ENCODE results near the gene GPRC5B. TPM values are rescaled to one million over a fixed set of nuclear protein-coding genes. Genes with fewer than 3 reads are reported as not detected.

GPRC5B gene
- total RNA-seq, 1 experiment from 2014 or later: not detected

DNA sequence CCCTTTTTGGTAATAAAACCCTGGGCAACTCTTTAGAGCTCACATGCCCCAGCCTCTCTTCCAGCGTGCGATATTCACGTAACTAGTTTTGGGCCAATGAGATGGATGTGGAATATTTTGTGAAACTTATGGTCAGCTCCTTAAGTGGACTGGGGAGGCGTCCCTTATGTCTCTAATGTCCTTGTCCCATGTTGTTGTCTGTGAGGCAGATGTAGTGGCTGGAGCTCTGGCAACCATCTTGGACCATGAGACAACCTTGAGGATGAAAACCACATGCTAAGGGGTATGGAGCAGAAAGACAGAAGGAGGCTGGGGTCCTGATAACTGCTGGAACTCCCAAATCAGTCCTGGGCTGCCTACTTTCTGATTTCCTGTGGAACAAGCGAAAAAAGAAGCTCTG, 31.4 kb upstream of the GPRC5B start:
- Histone ChIP-seq H3K4me3 (ENCODE audit: low read length) (no peak overlapping the region), H4K20me1 (ENCODE audit: insufficient read depth, low read depth, low read length) (no peaks in the 10 kb centered on the region), H3K36me3 (ENCODE audit: insufficient read depth, low read length) (no peaks in the 10 kb centered on the region), H2AFZ (ENCODE audit: low read length) (no peak overlapping the region), H3K9me2 (replicated peaks; ENCODE audit: insufficient read depth, low read length) (no peaks in the 10 kb centered on the region), H3K27me3 (ENCODE audit: low read length) (no peaks in the 10 kb centered on the region), H3K4me2 (ENCODE audit: low read depth, low read length, poor library complexity, severe bottlenecking) (no peak overlapping the region), H3K27ac (ENCODE audit: low read length) (no peak overlapping the region), H3K4me1 (ENCODE audit: low read length) (no peaks in the 10 kb centered on the region), H3K9me3 (ENCODE audit: low read length) (no peaks in the 10 kb centered on the region), H3K9ac (ENCODE audit: low read length) (no peak overlapping the region), H3K79me2 (ENCODE audit: low read length) (no peaks in the 10 kb centered on the region)
- no peak for DNase-seq

- H3K27ac ChIP-seq (ENCODE audit: low read length): no peak overlapping the region
These were observed 30.2 kb upstream of the GPRC5B start for GRCh38 chr16:19914877-19915276.

DNA sequence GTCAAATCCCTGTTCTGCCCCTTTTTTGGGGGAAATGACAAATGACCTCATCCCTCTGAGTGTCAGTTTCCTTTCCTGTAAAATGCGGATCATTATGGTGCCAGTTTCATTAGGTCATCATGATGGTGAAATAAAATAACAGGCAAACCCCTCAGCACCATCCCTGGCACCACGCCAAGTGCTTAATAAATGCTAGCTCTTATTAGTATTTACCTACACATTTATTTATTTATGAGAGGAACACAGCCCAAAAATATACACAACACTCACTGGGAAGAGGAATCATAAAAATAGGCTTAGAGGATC, 28.6 kb upstream of the GPRC5B start:
- Histone ChIP-seq H3K27me3 (ENCODE audit: low read length) (no peaks in the 10 kb centered on the region), H3K4me3 (ENCODE audit: low read length) (no peak overlapping the region), H2AFZ (ENCODE audit: low read length) (no peak overlapping the region), H3K79me2 (ENCODE audit: low read length) (no peaks in the 10 kb centered on the region), H3K9ac (ENCODE audit: low read length) (no peak overlapping the region), H3K27ac (ENCODE audit: low read length) (no peak overlapping the region), H3K9me2 (replicated peaks; ENCODE audit: insufficient read depth, low read length) (no peaks in the 10 kb centered on the region), H3K4me1 (ENCODE audit: low read length) (no peaks in the 10 kb centered on the region), H3K9me3 (ENCODE audit: low read length) (no peaks in the 10 kb centered on the region), H3K36me3 (ENCODE audit: insufficient read depth, low read length) (no peaks in the 10 kb centered on the region), H4K20me1 (ENCODE audit: insufficient read depth, low read depth, low read length) (no peaks in the 10 kb centered on the region), H3K4me2 (ENCODE audit: low read depth, low read length, poor library complexity, severe bottlenecking) (no peak overlapping the region)
- DNase-seq: no peak

More at GRCh38 chr16:19914877-19915276, 30.2 kb upstream of the GPRC5B start:
- no peaks in the 10 kb centered on the region for H3K4me1 ChIP-seq (ENCODE audit: low read length)
- no peaks in the 10 kb centered on the region for H3K27me3 ChIP-seq (ENCODE audit: low read length)
- no peaks in the 10 kb centered on the region for H4K20me1 ChIP-seq (ENCODE audit: insufficient read depth, low read depth, low read length)
- H3K9me2 ChIP-seq (replicated peaks; ENCODE audit: insufficient read depth, low read length): no peaks in the 10 kb centered on the region
- no peaks in the 10 kb centered on the region for H3K36me3 ChIP-seq (ENCODE audit: insufficient read depth, low read length)
- no peaks in the 10 kb centered on the region for H3K9me3 ChIP-seq (ENCODE audit: low read length)
- no peaks in the 10 kb centered on the region for H3K79me2 ChIP-seq (ENCODE audit: low read length)
- H3K4me3 ChIP-seq (ENCODE audit: low read length): no peak overlapping the region
- H3K9ac ChIP-seq (ENCODE audit: low read length): no peak overlapping the region
- H3K4me2 ChIP-seq (ENCODE audit: low read depth, low read length, poor library complexity, severe bottlenecking): no peak overlapping the region
- DNase-seq: no peak
- no peak overlapping the region for H2AFZ ChIP-seq (ENCODE audit: low read length)

DNA sequence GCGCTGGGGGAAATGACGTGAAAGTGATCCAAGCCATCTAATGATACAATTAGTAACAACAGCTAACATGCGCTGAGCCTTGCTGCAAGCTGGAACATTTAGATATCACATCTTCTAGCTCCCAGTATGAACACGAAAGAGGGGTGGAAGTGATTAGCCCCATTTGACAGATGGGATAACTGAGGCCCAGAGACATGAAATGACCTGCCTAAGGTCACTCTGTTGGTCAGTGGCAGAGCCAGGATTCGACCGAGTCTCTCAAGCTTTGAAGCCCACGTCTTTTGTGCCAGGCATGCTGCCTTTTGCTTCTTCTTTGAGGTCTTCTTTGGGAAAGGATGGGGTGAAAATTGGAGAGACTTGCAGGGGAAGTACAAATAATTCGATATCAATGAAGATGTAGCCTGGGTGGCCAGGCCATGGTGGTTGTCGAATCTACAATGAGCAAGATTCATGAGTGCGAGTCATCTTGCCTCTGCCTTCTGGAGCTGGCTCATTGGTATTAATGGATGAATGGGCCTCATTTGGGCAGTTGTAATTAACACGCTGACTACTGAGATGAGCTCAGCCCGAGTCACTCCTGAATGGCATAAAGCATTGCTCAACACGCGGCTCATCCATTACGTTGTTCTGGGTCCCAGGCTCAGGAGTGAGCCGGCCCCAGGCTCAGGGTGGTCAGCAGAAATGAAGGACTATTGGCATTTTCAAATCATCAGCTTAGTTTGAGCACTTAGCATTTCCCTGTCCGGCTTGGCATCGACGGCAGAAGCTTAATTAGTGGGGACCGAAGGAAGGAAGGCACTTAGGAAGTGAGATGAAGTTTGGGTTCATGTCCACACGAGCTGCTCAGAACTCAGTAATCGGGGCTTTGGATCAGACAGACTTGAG, 28.0 kb upstream of the GPRC5B start:
- Histone ChIP-seq H3K79me2 (ENCODE audit: low read length) (no peaks in the 10 kb centered on the region), H3K27ac (ENCODE audit: low read length) (no peak overlapping the region), H2AFZ (ENCODE audit: low read length) (no peak overlapping the region), H3K36me3 (ENCODE audit: insufficient read depth, low read length) (no peaks in the 10 kb centered on the region), H3K4me1 (ENCODE audit: low read length) (no peaks in the 10 kb centered on the region), H3K9me2 (replicated peaks; ENCODE audit: insufficient read depth, low read length) (no peaks in the 10 kb centered on the region), H3K4me3 (ENCODE audit: low read length) (no peak overlapping the region), H3K9ac (ENCODE audit: low read length) (no peak overlapping the region), H3K27me3 (ENCODE audit: low read length) (no peaks in the 10 kb centered on the region), H3K4me2 (ENCODE audit: low read depth, low read length, poor library complexity, severe bottlenecking) (no peak overlapping the region), H4K20me1 (ENCODE audit: insufficient read depth, low read depth, low read length) (no peaks in the 10 kb centered on the region), H3K9me3 (ENCODE audit: low read length) (no peaks in the 10 kb centered on the region)
- DNase-seq: no peak

- Histone ChIP-seq H4K20me1 (ENCODE audit: insufficient read depth, low read depth, low read length) (no peaks in the 10 kb centered on the region), H3K9me2 (replicated peaks; ENCODE audit: insufficient read depth, low read length) (no peaks in the 10 kb centered on the region), H3K4me3 (ENCODE audit: low read length) (no peak overlapping the region), H3K79me2 (ENCODE audit: low read length) (no peaks in the 10 kb centered on the region), H2AFZ (ENCODE audit: low read length) (no peak overlapping the region), H3K4me2 (ENCODE audit: low read depth, low read length, poor library complexity, severe bottlenecking) (no peak overlapping the region), H3K9me3 (ENCODE audit: low read length) (no peaks in the 10 kb centered on the region), H3K36me3 (ENCODE audit: insufficient read depth, low read length) (no peaks in the 10 kb centered on the region), H3K27ac (ENCODE audit: low read length) (no peak overlapping the region), H3K4me1 (ENCODE audit: low read length) (no peaks in the 10 kb centered on the region), H3K27me3 (ENCODE audit: low read length) (no peaks in the 10 kb centered on the region), H3K9ac (ENCODE audit: low read length) (no peak overlapping the region)
- DNase-seq: no peak
These were observed 27.3 kb upstream of the GPRC5B start for GRCh38 chr16:19911747-19912454.

- Histone ChIP-seq H3K27ac (ENCODE audit: low read length) (no peak overlapping the region), H3K4me2 (ENCODE audit: low read depth, low read length, poor library complexity, severe bottlenecking) (no peak overlapping the region), H4K20me1 (ENCODE audit: insufficient read depth, low read depth, low read length) (no peaks in the 10 kb centered on the region), H3K4me1 (ENCODE audit: low read length) (no peaks in the 10 kb centered on the region), H3K79me2 (ENCODE audit: low read length) (no peaks in the 10 kb centered on the region), H3K36me3 (ENCODE audit: insufficient read depth, low read length) (no peaks in the 10 kb centered on the region), H3K9me3 (ENCODE audit: low read length) (no peaks in the 10 kb centered on the region), H3K4me3 (ENCODE audit: low read length) (no peak overlapping the region), H3K9me2 (replicated peaks; ENCODE audit: insufficient read depth, low read length) (no peaks in the 10 kb centered on the region), H3K27me3 (ENCODE audit: low read length) (no peaks in the 10 kb centered on the region), H2AFZ (ENCODE audit: low read length) (no peak overlapping the region), H3K9ac (ENCODE audit: low read length) (no peak overlapping the region)
- no peak for DNase-seq
These were observed 26.6 kb upstream of the GPRC5B start for GRCh38 chr16:19911204-19911603.

GRCh38 chr16:19909750-19910322, 25.2 kb upstream of the GPRC5B start:
- H3K4me3 ChIP-seq (ENCODE audit: low read length): no peak overlapping the region
- no peaks in the 10 kb centered on the region for H4K20me1 ChIP-seq (ENCODE audit: insufficient read depth, low read depth, low read length)
- H3K9ac ChIP-seq (ENCODE audit: low read length): no peak overlapping the region
- no peak overlapping the region for H2AFZ ChIP-seq (ENCODE audit: low read length)
- no peaks in the 10 kb centered on the region for H3K79me2 ChIP-seq (ENCODE audit: low read length)
- no peaks in the 10 kb centered on the region for H3K4me1 ChIP-seq (ENCODE audit: low read length)
- no peaks in the 10 kb centered on the region for H3K9me3 ChIP-seq (ENCODE audit: low read length)
- no peaks in the 10 kb centered on the region for H3K27me3 ChIP-seq (ENCODE audit: low read length)
- no peak for DNase-seq
- no peaks in the 10 kb centered on the region for H3K9me2 ChIP-seq (replicated peaks; ENCODE audit: insufficient read depth, low read length)
- no peak overlapping the region for H3K27ac ChIP-seq (ENCODE audit: low read length)
- H3K4me2 ChIP-seq (ENCODE audit: low read depth, low read length, poor library complexity, severe bottlenecking): no peak overlapping the region
- no peaks in the 10 kb centered on the region for H3K36me3 ChIP-seq (ENCODE audit: insufficient read depth, low read length)

GRCh38 chr16:19908921-19909320, 24.3 kb upstream of the GPRC5B start:
- Histone ChIP-seq H3K9ac (ENCODE audit: low read length) (no peak overlapping the region), H2AFZ (ENCODE audit: low read length) (no peak overlapping the region), H3K4me3 (ENCODE audit: low read length) (no peak overlapping the region), H3K9me2 (replicated peaks; ENCODE audit: insufficient read depth, low read length) (no peaks in the 10 kb centered on the region), H3K9me3 (ENCODE audit: low read length) (no peaks in the 10 kb centered on the region), H3K36me3 (ENCODE audit: insufficient read depth, low read length) (no peaks in the 10 kb centered on the region), H3K4me1 (ENCODE audit: low read length) (no peaks in the 10 kb centered on the region), H3K27me3 (ENCODE audit: low read length) (no peaks in the 10 kb centered on the region), H3K4me2 (ENCODE audit: low read depth, low read length, poor library complexity, severe bottlenecking) (no peak overlapping the region), H3K27ac (ENCODE audit: low read length) (no peak overlapping the region), H3K79me2 (ENCODE audit: low read length) (no peaks in the 10 kb centered on the region), H4K20me1 (ENCODE audit: insufficient read depth, low read depth, low read length) (no peaks in the 10 kb centered on the region)
- no peak for DNase-seq
